ENCODE results near the gene CTNND2.

The CTNND2 gene

DNA sequence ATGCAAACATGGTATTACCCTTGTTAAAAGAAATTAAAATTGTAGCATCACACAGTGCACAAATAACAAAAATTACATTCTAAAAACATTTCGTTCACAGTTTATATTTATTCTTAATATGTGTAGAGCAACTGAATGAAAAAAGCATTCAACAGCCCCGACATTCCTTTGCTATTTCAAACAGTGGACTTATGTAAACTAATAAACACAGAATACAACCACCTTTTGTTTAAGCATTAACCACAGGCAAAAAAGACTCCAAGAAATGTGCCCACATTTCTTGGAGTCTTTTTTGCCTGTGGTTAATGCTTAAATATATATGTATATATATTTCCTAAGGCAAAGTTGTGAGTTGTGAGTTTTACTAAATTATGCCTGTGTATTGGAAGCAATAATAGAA, 610.7 kb downstream of the CTNND2 start:
- Histone ChIP-seq H3K36me3 (ENCODE audit: control insufficient read depth, insufficient read depth, low read length) (no peaks in the 10 kb centered on the region), H3K4me3 (ENCODE audit: low read depth, low read length) (no peak overlapping the region), H3K27me3 (ENCODE audit: control insufficient read depth, insufficient read depth, low read length) (no peaks in the 10 kb centered on the region), H3K9ac (ENCODE audit: low read depth, low read length) (no peak overlapping the region), H3K9me3 (ENCODE audit: control insufficient read depth, insufficient read depth, low read length) (no peaks in the 10 kb centered on the region), H3K4me1 (ENCODE audit: control insufficient read depth, insufficient read depth, low read length) (no peaks in the 10 kb centered on the region)

DNA sequence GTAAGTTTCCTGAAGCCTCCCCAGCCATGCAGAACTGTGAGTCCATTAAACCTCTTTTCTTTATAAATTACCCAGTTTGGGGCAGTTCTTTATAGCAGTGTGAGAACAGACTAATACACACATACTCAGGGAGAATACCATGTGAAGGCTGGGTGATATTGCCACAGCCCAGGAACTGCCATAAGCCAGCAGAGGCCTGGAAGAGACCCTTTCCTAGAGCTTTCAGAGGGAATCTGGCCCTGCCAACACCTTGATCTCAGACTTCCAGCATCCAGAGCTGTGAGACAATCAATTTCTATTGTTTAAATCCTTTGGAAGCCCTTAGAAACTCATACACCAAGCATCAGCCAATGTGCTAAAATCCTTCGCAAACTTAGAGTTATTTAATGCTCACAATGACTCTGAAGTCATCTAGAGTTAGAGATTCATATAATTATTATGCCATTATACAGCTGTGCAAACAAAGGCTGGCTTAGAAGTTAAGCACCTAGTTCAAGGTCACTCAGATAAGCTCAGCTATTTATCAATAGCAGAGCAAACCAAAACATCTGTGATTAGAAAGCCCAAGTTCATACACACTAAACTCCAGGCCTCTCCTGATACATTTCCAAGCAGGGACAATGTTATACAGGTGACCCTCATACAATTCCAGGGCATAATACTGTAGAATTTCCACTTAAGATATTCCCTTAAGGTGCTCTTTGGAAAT, 611.4 kb downstream of the CTNND2 start:
- H3K27me3 ChIP-seq (ENCODE audit: control insufficient read depth, insufficient read depth, low read length), result no peaks in the 10 kb centered on the region
- no peak overlapping the region for H3K4me3 ChIP-seq (ENCODE audit: low read depth, low read length)
- no peaks in the 10 kb centered on the region for H3K9me3 ChIP-seq (ENCODE audit: control insufficient read depth, insufficient read depth, low read length)
- H3K36me3 ChIP-seq (ENCODE audit: control insufficient read depth, insufficient read depth, low read length), result no peaks in the 10 kb centered on the region
- H3K9ac ChIP-seq (ENCODE audit: low read depth, low read length), result no peak overlapping the region
- no peaks in the 10 kb centered on the region for H3K4me1 ChIP-seq (ENCODE audit: control insufficient read depth, insufficient read depth, low read length)

DNA sequence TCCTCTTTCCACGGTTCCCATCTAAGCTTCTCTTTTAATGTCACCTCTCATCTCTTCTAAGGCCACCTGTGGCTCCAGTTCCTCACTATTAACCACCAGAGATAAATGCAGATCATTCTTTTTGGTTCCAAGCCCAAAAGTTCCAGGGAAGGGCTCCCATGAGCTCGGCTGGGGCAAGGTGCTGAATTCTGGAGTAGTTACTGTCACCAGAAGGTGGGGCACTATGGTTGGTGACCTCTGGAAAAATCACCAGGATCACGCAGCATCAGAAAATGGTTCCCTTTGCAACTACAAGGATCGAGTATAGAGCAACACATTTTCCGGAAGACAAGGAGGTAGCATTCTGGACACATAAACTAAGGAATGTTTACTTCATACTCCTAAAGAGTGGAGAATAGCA, 614.5 kb downstream of the CTNND2 start:
- peaks cover 2% of the 10 kb centered on the region for H3K4me1 ChIP-seq (ENCODE audit: control insufficient read depth, insufficient read depth, low read length)
- H3K36me3 ChIP-seq (ENCODE audit: control insufficient read depth, insufficient read depth, low read length), result no peaks in the 10 kb centered on the region
- H3K27me3 ChIP-seq (ENCODE audit: control insufficient read depth, insufficient read depth, low read length), result no peaks in the 10 kb centered on the region
- H3K9me3 ChIP-seq (ENCODE audit: control insufficient read depth, insufficient read depth, low read length), result no peaks in the 10 kb centered on the region
- H3K4me3 ChIP-seq (ENCODE audit: low read depth, low read length), result no peak overlapping the region
- H3K9ac ChIP-seq (ENCODE audit: low read depth, low read length), result no peak overlapping the region

DNA sequence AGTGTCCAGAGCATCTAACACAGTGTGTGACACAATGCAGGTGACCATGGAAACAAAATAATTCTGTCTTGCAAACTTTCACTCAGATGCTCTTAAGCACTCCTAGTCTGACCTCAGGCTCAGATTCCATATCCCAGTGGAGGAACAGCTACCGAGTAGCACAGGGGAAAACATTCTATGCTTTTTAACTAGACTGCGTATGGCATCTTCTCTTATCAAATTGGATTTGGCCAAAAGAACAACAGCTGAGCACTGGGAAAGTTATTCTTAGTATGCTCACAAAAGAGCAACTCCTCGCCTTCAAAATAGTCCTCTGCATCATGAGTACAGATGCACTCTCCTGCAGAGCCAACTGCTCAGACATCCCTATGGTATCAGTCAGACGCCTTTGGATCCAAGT, 615.0 kb downstream of the CTNND2 start:
- H3K36me3 ChIP-seq (ENCODE audit: control insufficient read depth, insufficient read depth, low read length), result no peaks in the 10 kb centered on the region
- peaks cover 2% of the 10 kb centered on the region for H3K4me1 ChIP-seq (ENCODE audit: control insufficient read depth, insufficient read depth, low read length)
- H3K9me3 ChIP-seq (ENCODE audit: control insufficient read depth, insufficient read depth, low read length), result no peaks in the 10 kb centered on the region
- H3K4me3 ChIP-seq (ENCODE audit: low read depth, low read length), result no peak overlapping the region
- H3K27me3 ChIP-seq (ENCODE audit: control insufficient read depth, insufficient read depth, low read length), result no peaks in the 10 kb centered on the region
- no peak overlapping the region for H3K9ac ChIP-seq (ENCODE audit: low read depth, low read length)

DNA sequence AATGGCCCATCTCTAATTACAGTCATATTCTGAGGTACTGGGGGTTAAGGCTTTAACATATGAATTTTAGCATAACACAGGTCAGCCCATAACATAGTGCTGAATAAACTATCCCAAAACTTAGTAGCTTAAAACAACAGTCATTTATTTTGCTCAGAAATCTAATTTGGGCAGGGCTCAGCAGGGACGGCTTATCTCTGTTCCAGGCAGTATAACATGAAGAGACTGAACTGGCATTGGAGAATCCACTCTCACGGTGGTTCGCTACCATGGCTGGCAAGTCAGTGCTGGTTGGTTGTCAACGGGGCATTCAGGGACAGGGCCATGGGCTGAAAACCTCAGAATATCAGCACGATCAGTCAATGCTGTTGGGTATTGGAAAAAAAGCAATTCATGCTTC, 622.4 kb downstream of the CTNND2 start:
- Histone ChIP-seq H3K36me3 (ENCODE audit: control insufficient read depth, insufficient read depth, low read length) (no peaks in the 10 kb centered on the region), H3K4me1 (ENCODE audit: control insufficient read depth, insufficient read depth, low read length) (peaks cover under 1% of the 10 kb centered on the region), H3K9ac (ENCODE audit: low read depth, low read length) (no peak overlapping the region), H3K27me3 (ENCODE audit: control insufficient read depth, insufficient read depth, low read length) (no peaks in the 10 kb centered on the region), H3K4me3 (ENCODE audit: low read depth, low read length) (no peak overlapping the region), H3K9me3 (ENCODE audit: control insufficient read depth, insufficient read depth, low read length) (no peaks in the 10 kb centered on the region)

GRCh38 chr5:11277323-11277722, 626.9 kb downstream of the CTNND2 start:
- H3K27me3 ChIP-seq (ENCODE audit: control insufficient read depth, insufficient read depth, low read length), result no peaks in the 10 kb centered on the region
- H3K36me3 ChIP-seq (ENCODE audit: control insufficient read depth, insufficient read depth, low read length), result no peaks in the 10 kb centered on the region
- H3K4me3 ChIP-seq (ENCODE audit: low read depth, low read length), result no peak overlapping the region
- no peak overlapping the region for H3K9ac ChIP-seq (ENCODE audit: low read depth, low read length)
- no peaks in the 10 kb centered on the region for H3K9me3 ChIP-seq (ENCODE audit: control insufficient read depth, insufficient read depth, low read length)
- H3K4me1 ChIP-seq (ENCODE audit: control insufficient read depth, insufficient read depth, low read length), result no peaks in the 10 kb centered on the region

DNA sequence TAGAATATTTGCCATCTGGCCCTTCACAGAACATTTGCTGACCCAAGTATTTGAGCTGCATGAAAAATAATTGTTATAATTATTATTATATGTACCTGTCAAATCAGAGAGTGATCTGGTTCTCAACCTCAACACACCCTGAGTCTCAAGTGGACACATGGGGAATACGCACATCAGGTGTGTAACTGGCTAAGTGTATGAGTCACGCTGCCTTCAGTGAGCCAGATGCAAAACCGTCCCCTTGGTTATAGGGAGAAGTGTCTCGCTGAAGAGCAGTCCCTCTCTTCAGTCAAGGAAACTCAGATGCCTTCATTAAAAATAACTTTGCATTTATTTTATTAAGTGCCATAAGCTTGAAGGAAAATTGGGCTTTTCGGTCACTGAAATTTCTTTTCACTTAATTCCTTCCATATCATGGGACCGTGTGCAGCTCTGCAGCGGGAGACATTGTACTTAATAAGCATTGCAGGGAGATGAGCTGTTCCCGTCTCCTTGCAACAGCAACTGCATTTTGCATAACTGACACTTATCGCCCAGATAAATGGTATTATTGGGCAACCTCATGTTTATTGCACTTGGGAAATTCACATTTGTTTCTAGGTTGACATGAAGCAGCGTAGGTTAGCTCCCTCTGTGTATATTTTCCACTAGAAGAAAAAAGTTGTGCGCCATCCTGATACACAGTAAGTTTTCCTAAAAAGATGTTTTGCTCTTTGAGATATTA, 630.9 kb downstream of the CTNND2 start:
- Histone ChIP-seq H3K27me3 (ENCODE audit: control insufficient read depth, insufficient read depth, low read length) (no peaks in the 10 kb centered on the region), H3K9ac (ENCODE audit: low read depth, low read length) (no peak overlapping the region), H3K9me3 (ENCODE audit: control insufficient read depth, insufficient read depth, low read length) (no peaks in the 10 kb centered on the region), H3K36me3 (ENCODE audit: control insufficient read depth, insufficient read depth, low read length) (no peaks in the 10 kb centered on the region), H3K4me3 (ENCODE audit: low read depth, low read length) (no peak overlapping the region), H3K4me1 (ENCODE audit: control insufficient read depth, insufficient read depth, low read length) (no peaks in the 10 kb centered on the region)

DNA sequence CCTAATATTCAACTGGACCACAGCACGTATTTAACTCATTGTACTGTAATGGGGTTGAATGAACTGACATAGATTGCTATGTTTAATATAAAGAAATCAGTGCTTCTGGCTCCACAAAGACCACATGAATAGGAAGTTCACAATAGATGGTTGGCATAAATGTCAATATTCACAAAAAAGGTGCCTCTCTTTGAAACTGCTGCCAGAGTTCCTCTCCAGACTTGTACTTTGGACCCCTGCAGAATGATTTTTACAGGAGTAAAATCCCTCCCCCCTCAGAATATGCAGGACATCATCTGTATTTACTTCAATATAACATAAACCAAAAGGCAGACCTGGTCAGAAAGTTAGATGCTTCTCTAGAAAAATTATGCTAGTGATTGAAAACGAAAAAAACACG, 634.7 kb downstream of the CTNND2 start:
- H3K9ac ChIP-seq (ENCODE audit: low read depth, low read length), result no peak overlapping the region
- no peaks in the 10 kb centered on the region for H3K4me1 ChIP-seq (ENCODE audit: control insufficient read depth, insufficient read depth, low read length)

DNA sequence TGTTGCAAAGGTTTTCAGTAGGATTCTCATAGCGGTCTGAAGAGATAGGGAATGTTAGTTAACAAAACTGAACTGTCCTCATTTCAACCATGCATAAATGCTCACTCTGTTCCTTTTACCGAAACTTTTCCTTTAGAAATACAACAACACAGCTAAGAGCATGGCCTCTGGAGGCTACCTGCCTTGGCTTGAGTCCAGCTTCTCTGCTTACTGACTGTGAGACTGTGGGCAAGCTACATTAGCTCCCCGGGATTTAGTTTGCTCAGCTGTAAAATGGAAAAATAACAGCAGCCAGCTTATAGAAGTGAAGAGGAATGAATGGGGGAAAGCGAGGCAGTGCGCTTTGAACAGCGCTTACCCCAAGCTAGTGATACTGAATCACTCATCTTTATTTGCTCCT, 635.4 kb downstream of the CTNND2 start:
- no peaks in the 10 kb centered on the region for H3K36me3 ChIP-seq (ENCODE audit: control insufficient read depth, insufficient read depth, low read length)
- H3K9ac ChIP-seq (ENCODE audit: low read depth, low read length), result no peak overlapping the region
- H3K4me3 ChIP-seq (ENCODE audit: low read depth, low read length), result no peak overlapping the region
- H3K9me3 ChIP-seq (ENCODE audit: control insufficient read depth, insufficient read depth, low read length), result no peaks in the 10 kb centered on the region
- no peaks in the 10 kb centered on the region for H3K4me1 ChIP-seq (ENCODE audit: control insufficient read depth, insufficient read depth, low read length)
- no peaks in the 10 kb centered on the region for H3K27me3 ChIP-seq (ENCODE audit: control insufficient read depth, insufficient read depth, low read length)

More for the DNA sequence above, 634.7 kb downstream of the CTNND2 start:
- no peaks in the 10 kb centered on the region for H3K9me3 ChIP-seq (ENCODE audit: control insufficient read depth, insufficient read depth, low read length)
- H3K27me3 ChIP-seq (ENCODE audit: control insufficient read depth, insufficient read depth, low read length), result no peaks in the 10 kb centered on the region
- no peaks in the 10 kb centered on the region for H3K36me3 ChIP-seq (ENCODE audit: control insufficient read depth, insufficient read depth, low read length)
- no peak overlapping the region for H3K4me3 ChIP-seq (ENCODE audit: low read depth, low read length)

- H3K27me3 ChIP-seq (ENCODE audit: control insufficient read depth, insufficient read depth, low read length), result no peaks in the 10 kb centered on the region
- H3K4me3 ChIP-seq (ENCODE audit: low read depth, low read length), result no peak overlapping the region
- no peaks in the 10 kb centered on the region for H3K4me1 ChIP-seq (ENCODE audit: control insufficient read depth, insufficient read depth, low read length)
- H3K36me3 ChIP-seq (ENCODE audit: control insufficient read depth, insufficient read depth, low read length), result no peaks in the 10 kb centered on the region
- H3K9ac ChIP-seq (ENCODE audit: low read depth, low read length), result no peak overlapping the region
- no peaks in the 10 kb centered on the region for H3K9me3 ChIP-seq (ENCODE audit: control insufficient read depth, insufficient read depth, low read length)
Measured at GRCh38 chr5:11266331-11266730, 637.9 kb downstream of the CTNND2 start.

- no peak overlapping the region for H3K9ac ChIP-seq (ENCODE audit: low read depth, low read length)
Measured at GRCh38 chr5:11261241-11261640, 643.0 kb downstream of the CTNND2 start.

DNA sequence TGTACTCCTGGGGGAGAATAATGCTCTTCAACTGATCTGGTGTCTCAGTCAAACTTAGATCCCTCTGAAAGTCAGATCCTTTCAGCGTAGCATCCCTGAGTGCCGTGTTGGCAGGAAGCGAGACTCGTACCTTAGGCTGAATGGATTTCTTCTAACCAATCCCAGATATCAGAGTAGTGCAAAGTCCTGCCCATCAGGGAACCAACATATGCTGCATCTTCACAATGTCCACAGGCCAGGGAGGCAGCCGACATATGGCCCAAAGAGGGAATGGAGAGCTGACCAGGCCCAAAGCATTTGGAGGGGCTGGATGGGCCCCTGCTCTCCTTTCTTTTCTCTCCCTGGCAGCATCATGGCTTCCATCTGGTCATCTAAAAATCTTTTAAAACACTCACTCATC, 646.2 kb downstream of the CTNND2 start:
- Histone ChIP-seq H3K27me3 (ENCODE audit: control insufficient read depth, insufficient read depth, low read length) (no peaks in the 10 kb centered on the region), H3K36me3 (ENCODE audit: control insufficient read depth, insufficient read depth, low read length) (no peaks in the 10 kb centered on the region), H3K9me3 (ENCODE audit: control insufficient read depth, insufficient read depth, low read length) (no peaks in the 10 kb centered on the region), H3K9ac (ENCODE audit: low read depth, low read length) (no peak overlapping the region), H3K4me1 (ENCODE audit: control insufficient read depth, insufficient read depth, low read length) (no peaks in the 10 kb centered on the region), H3K4me3 (ENCODE audit: low read depth, low read length) (no peak overlapping the region)

More at GRCh38 chr5:11261241-11261640, 643.0 kb downstream of the CTNND2 start:
- no peak overlapping the region for H3K4me3 ChIP-seq (ENCODE audit: low read depth, low read length)
- H3K4me1 ChIP-seq (ENCODE audit: control insufficient read depth, insufficient read depth, low read length), result no peaks in the 10 kb centered on the region
- H3K9me3 ChIP-seq (ENCODE audit: control insufficient read depth, insufficient read depth, low read length), result no peaks in the 10 kb centered on the region
- no peaks in the 10 kb centered on the region for H3K36me3 ChIP-seq (ENCODE audit: control insufficient read depth, insufficient read depth, low read length)
- H3K27me3 ChIP-seq (ENCODE audit: control insufficient read depth, insufficient read depth, low read length), result no peaks in the 10 kb centered on the region
